ENCODE measurements around the gene MIEF2. TPM values are rescaled to one million over a fixed set of nuclear protein-coding genes. Genes with fewer than 3 reads are reported as not detected.

MIEF2 gene
- polyA plus RNA-seq, 1 of the 3 experiments (the other 2 are of a cell fraction), result 12.7 TPM

DNA sequence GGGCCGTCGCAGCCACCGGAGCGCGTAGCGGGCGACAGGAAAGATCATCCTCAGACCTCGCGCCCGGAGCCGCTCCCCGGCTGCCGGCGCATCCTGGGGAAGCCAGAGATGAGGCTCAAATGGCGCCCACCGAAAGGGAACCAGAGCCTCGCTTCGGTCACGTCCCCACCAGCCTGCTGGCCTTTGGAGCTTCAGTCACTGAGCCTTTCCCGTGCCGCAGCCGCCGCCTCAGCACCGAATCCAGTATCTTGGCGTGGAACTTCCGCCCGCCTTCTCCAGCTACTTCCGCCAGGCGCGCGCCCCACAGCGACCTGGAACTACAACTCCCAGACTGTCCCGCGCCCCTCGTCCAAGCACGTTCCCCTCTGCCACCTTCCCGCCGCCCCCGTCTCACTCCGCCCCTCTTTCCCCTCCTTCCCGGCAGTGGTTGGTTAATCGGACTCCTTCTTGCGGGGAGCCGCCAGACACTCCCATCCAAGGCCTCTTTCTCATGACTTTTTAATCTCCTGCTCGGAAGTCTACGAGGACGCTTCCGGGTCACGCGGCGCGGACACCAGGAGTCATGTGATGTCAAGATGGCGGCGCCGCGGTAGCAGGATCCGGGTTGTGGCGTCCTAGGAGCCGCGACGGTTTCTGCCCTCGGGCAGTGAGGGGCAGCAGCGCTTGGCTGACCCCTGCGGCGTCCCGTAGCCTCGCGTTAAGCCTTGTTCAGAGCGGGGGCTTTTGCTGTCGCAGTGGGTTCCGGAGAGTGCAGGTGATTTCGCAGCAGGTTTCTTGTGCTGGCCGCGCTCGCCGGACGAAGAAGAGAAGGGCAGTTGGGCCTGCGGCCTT lies 54.5 kb downstream of the MIEF2 start, which contains the start of the genes SMCR8 and TOP3A:
Gene SMCR8, plus strand, starts transcription at position 563 of the 831 bp plus-strand sequence. CDS start 497 bp downstream, outside the sequence.
Gene TOP3A, minus strand, starts transcription at position 264 of the 831 bp plus-strand sequence. Its CDS starts 216 bp downstream, at position 48.
- WGBS (ENCODE audit: low lambda C conversion rate), result under 1% methylated on average over 26 of the region's 78 CpGs
- H3K27me3 ChIP-seq (ENCODE audit: insufficient read depth), result no peaks in the 10 kb centered on the region
- no peaks in the 10 kb centered on the region for H3F3A ChIP-seq (replicated peaks; ENCODE audit: insufficient read depth)
- H3K4me1 ChIP-seq (ENCODE audit: control insufficient read depth in 1 of 2, insufficient read depth in 2 of 2, low read depth in 1 of 2, low read length in 1 of 2), result peaks cover 22 to 44% of the 10 kb centered on the region in 2 experiments; a peak in 2 of 4 replicates
- H3K27ac ChIP-seq (ENCODE audit: low read depth in 2 of 2, low read length in 1 of 2), result peak within 1 kb of the TSS; percentile 69 to 92
- peak within 1 kb of the TSS; percentile 84 to 94 for H3K4me3 ChIP-seq (ENCODE audit: low read depth in 2 of 2, low read length in 1 of 2)
- peak; percentile 92 for DNase-seq
- H3K4me2 ChIP-seq, result peak within 1 kb of the TSS; percentile 86
- H3K9me3 ChIP-seq, result no peaks in the 10 kb centered on the region
- peak within 1 kb of the TSS; percentile 85 for H3K9ac ChIP-seq
- CTCF ChIA-PET, result no interaction called here
- peaks cover 38% of the 10 kb centered on the region for H4K20me1 ChIP-seq (ENCODE audit: insufficient read depth)
- POLR2A ChIA-PET, result interaction anchor here (1.0 kb wide), 1 partner anchor 13 kb away, joined by 3 read pairs; no protein-coding TSS in a partner anchor
- no peaks in the 10 kb centered on the region for H3K9me2 ChIP-seq
- H3K79me2 ChIP-seq (ENCODE audit: insufficient read depth), result peaks cover 95% of the 10 kb centered on the region
- H2AFZ ChIP-seq (ENCODE audit: low read depth), result peak within 1 kb of the TSS; percentile 72; the same call in 1 of the 2 replicates
- H3K36me3 ChIP-seq (replicated peaks in 1 of 2; ENCODE audit: control insufficient read depth in 1 of 2, insufficient read depth in 2 of 2, low read length in 1 of 2), result peaks cover 37 to 38% of the 10 kb centered on the region in 2 experiments
- TF ChIP-seq REST (IDR thresholded peaks at IDR 0.05; ENCODE audit: low read depth, low read length) (no peak), EZH2phosphoT487 (IDR thresholded peaks at IDR 0.05; ENCODE audit: borderline replicate concordance, low read depth) (no peak), ELF1 (IDR thresholded peaks at IDR 0.05) (peak; percentile 91), SMC3 (IDR thresholded peaks at IDR 0.05; ENCODE audit: low read depth, low read length) (no peak), USF1 (IDR thresholded peaks at IDR 0.05; ENCODE audit: borderline replicate concordance, low read depth) (peak; percentile 99), MEF2A (IDR thresholded peaks at IDR 0.05; ENCODE audit: borderline replicate concordance, low read depth) (no peak), TCF12 (IDR thresholded peaks at IDR 0.05) (no peak; the same call in 1 of the 2 replicates), RFX5 (IDR thresholded peaks at IDR 0.05; ENCODE audit: low read length) (no peak), FOXM1 (IDR thresholded peaks at IDR 0.05; ENCODE audit: low read depth) (no peak), RCOR1 (IDR thresholded peaks at IDR 0.05; ENCODE audit: low read length) (no peak; the same call in 1 of the 2 replicates), GATA2 (CRISPR knock-in tag; IDR thresholded peaks at IDR 0.05) (no peak), FOSL2 (IDR thresholded peaks at IDR 0.05; ENCODE audit: borderline replicate concordance, low read depth) (no peak), YY1 (IDR thresholded peaks at IDR 0.05; ENCODE audit: low read depth) (peak; percentile 98), FOXJ3 (CRISPR knock-in tag; IDR thresholded peaks at IDR 0.05) (no peak), RAD21 (IDR thresholded peaks at IDR 0.05; ENCODE audit: low read length) (no peak), NFIC (IDR thresholded peaks at IDR 0.05; ENCODE audit: borderline replicate concordance) (no peak), RXRA (IDR thresholded peaks at IDR 0.05; ENCODE audit: borderline replicate concordance, low read depth) (no peak), TAF1 (IDR thresholded peaks at IDR 0.05; ENCODE audit: borderline replicate concordance, low read depth, low read length) (peak; percentile 78), ZBTB33 (IDR thresholded peaks at IDR 0.05; ENCODE audit: borderline replicate concordance, low read depth) (0 out of 2 replicates have a peak, but pooled peaks have one; percentile 27)
- TF ChIP-seq, protein P1, sequence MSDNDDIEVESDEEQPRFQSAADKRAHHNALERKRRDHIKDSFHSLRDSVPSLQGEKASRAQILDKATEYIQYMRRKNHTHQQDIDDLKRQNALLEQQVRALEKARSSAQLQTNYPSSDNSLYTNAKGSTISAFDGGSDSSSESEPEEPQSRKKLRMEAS (IDR thresholded peaks at IDR 0.05; ENCODE audit: low read depth), result peak; percentile 90
- TF ChIP-seq, protein P2, sequence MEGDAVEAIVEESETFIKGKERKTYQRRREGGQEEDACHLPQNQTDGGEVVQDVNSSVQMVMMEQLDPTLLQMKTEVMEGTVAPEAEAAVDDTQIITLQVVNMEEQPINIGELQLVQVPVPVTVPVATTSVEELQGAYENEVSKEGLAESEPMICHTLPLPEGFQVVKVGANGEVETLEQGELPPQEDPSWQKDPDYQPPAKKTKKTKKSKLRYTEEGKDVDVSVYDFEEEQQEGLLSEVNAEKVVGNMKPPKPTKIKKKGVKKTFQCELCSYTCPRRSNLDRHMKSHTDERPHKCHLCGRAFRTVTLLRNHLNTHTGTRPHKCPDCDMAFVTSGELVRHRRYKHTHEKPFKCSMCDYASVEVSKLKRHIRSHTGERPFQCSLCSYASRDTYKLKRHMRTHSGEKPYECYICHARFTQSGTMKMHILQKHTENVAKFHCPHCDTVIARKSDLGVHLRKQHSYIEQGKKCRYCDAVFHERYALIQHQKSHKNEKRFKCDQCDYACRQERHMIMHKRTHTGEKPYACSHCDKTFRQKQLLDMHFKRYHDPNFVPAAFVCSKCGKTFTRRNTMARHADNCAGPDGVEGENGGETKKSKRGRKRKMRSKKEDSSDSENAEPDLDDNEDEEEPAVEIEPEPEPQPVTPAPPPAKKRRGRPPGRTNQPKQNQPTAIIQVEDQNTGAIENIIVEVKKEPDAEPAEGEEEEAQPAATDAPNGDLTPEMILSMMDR (IDR thresholded peaks at IDR 0.05), result no peak
- TF ChIP-seq, protein P3, sequence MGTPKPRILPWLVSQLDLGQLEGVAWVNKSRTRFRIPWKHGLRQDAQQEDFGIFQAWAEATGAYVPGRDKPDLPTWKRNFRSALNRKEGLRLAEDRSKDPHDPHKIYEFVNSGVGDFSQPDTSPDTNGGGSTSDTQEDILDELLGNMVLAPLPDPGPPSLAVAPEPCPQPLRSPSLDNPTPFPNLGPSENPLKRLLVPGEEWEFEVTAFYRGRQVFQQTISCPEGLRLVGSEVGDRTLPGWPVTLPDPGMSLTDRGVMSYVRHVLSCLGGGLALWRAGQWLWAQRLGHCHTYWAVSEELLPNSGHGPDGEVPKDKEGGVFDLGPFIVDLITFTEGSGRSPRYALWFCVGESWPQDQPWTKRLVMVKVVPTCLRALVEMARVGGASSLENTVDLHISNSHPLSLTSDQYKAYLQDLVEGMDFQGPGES (IDR thresholded peaks at IDR 0.05; ENCODE audit: low read depth, low read length), result no peak

Measured in SK-N-SH (cell line).